Omental fat pad (tissue), 4 donors: Measurements from ENCODE around the gene ACVR1. TPM values are rescaled to one million over a fixed set of nuclear protein-coding genes. Genes with fewer than 3 reads are reported as not detected.

Experiments
- ATAC-seq: fragments of 150-250 bp; one replicate; pipeline ENCODE4 v1.9.1; 2016; ENCODE audit warnings: mild to moderate bottlenecking, moderate library complexity; ENCODE audit not compliant: low FRiP score
- DNase-seq: peaks from one replicate; pipeline ENCODE4 v3.0.0-alpha.2; 2019; ENCODE audit warnings: low spot score
- CTCF ChIP-seq, 3 donors: fragments of 450-650 bp; IDR thresholded peaks; one replicate each; pipeline ENCODE4 v1.5.1; 2016 to 2017; ENCODE audit warnings: antibody characterized with exemption in 3 of 3, mild to moderate bottlenecking in 3 of 3, moderate library complexity in 2 of 3
- total RNA-seq, 4 donors: library from RNA; depleted of rRNA; stranded (reverse); fragments of >200 nt; gene quantifications; one replicate each; pipeline ENCODE4 v1.1.0, GENCODE V29; 2016

The ACVR1 gene
- total RNA-seq, 4 donors from 2014 or later: 22.7 to 37.7 (median 28.2) TPM

- ATAC-seq (no peak), DNase-seq (no peak)
- no peak for TF ChIP-seq CTCF (IDR thresholded peaks at IDR 0.05)
Observed at GRCh38 chr2:157747280-157747679, 128.8 kb downstream of the ACVR1 start.

GRCh38 chr2:157746234-157746950, 129.7 kb downstream of the ACVR1 start:
- ATAC-seq: no peak
- TF ChIP-seq CTCF (IDR thresholded peaks at IDR 0.05): no peak
- no peak for DNase-seq

GRCh38 chr2:157744571-157745076, 131.5 kb downstream of the ACVR1 start:
- TF ChIP-seq CTCF (IDR thresholded peaks at IDR 0.05): no peak
- DNase-seq: no peak
- ATAC-seq: no peak

- no peak for TF ChIP-seq CTCF (IDR thresholded peaks at IDR 0.05)
- DNase-seq (no peak), ATAC-seq (no peak)
Observed at GRCh38 chr2:157743051-157743450, 133.1 kb downstream of the ACVR1 start.

- DNase-seq (no peak), ATAC-seq (no peak)
- no peak for TF ChIP-seq CTCF (IDR thresholded peaks at IDR 0.05)
Observed at GRCh38 chr2:157741819-157742484, 134.2 kb downstream of the ACVR1 start.

- ATAC-seq: no peak
- no peak for DNase-seq
- TF ChIP-seq CTCF (IDR thresholded peaks at IDR 0.05): no peak
Observed at GRCh38 chr2:157737656-157738055, 138.5 kb downstream of the ACVR1 start.

GRCh38 chr2:157735532-157735931, 140.6 kb downstream of the ACVR1 start:
- no peak for ATAC-seq

More at GRCh38 chr2:157735532-157735931, 140.6 kb downstream of the ACVR1 start:
- TF ChIP-seq CTCF (IDR thresholded peaks at IDR 0.05): no peak
- no peak for DNase-seq
